GM10847 (cell line): Measurements from ENCODE around the gene INIP.

ENCODE experiments used
- POLR2A ChIP-seq: IDR thresholded peaks from 2 replicates; pipeline ENCODE4 v1.6.1; 2011; ENCODE audit not compliant: insufficient read length; ENCODE audit errors: extremely low read depth

INIP gene

GRCh38 chr9:112705768-112706427 lies 12.0 kb downstream of the INIP start:
- TF ChIP-seq POLR2A = no peak

- TF ChIP-seq POLR2A = no peak
Measured at GRCh38 chr9:112703304-112703703, 14.6 kb downstream of the INIP start.

- TF ChIP-seq POLR2A = no peak
Measured at GRCh38 chr9:112700085-112700484, 17.8 kb downstream of the INIP start.

- no peak for TF ChIP-seq POLR2A
Measured at GRCh38 chr9:112699230-112699629, 18.7 kb downstream of the INIP start.

GRCh38 chr9:112696461-112696860 lies 21.5 kb downstream of the INIP start:
- no peak for TF ChIP-seq POLR2A

- no peak for TF ChIP-seq POLR2A
Measured at GRCh38 chr9:112694706-112695555, 23.0 kb downstream of the INIP start.

- TF ChIP-seq POLR2A = no peak
Measured at GRCh38 chr9:112689161-112689740, 28.7 kb downstream of the INIP start.

- no peak for TF ChIP-seq POLR2A
Measured at GRCh38 chr9:112680731-112681402, 37.0 kb downstream of the INIP start.

GRCh38 chr9:112677040-112677439 lies 40.9 kb downstream of the INIP start:
- TF ChIP-seq POLR2A = no peak

- TF ChIP-seq POLR2A = no peak
Measured at GRCh38 chr9:112670991-112671625, 46.8 kb downstream of the INIP start.

- no peak for TF ChIP-seq POLR2A
Measured at GRCh38 chr9:112669326-112669725, 48.6 kb downstream of the INIP start.

GRCh38 chr9:112665347-112665746 lies 52.6 kb downstream of the INIP start:
- no peak for TF ChIP-seq POLR2A

- TF ChIP-seq POLR2A = no peak
Measured at GRCh38 chr9:112664531-112664930, 53.4 kb downstream of the INIP start.

GRCh38 chr9:112663681-112664080 lies 54.2 kb downstream of the INIP start:
- no peak for TF ChIP-seq POLR2A

GRCh38 chr9:112659906-112660305 lies 58.0 kb downstream of the INIP start:
- TF ChIP-seq POLR2A = no peak
